ENCODE data around the gene TRMT10C.

TRMT10C gene

GRCh38 chr3:101615525-101615924 lies 53.9 kb downstream of the TRMT10C start:
- no peaks in the 10 kb centered on the region for H4K20me1 ChIP-seq (ENCODE audit: low read depth, low read length)
- no peaks in the 10 kb centered on the region for H3K36me3 ChIP-seq (ENCODE audit: low read length)
- H3F3A ChIP-seq (ENCODE audit: insufficient read depth): peaks cover 2% of the 10 kb centered on the region; the same call in 1 of the 2 replicates
- no peaks in the 10 kb centered on the region for H3K27me3 ChIP-seq (ENCODE audit: low read length)
- peak overlapping the region; percentile 42 for H3K4me2 ChIP-seq (ENCODE audit: low read depth, low read length, poor library complexity, severe bottlenecking)
- no peaks in the 10 kb centered on the region for H3K79me2 ChIP-seq (ENCODE audit: insufficient read depth, low read length)
- no peak for TF ChIP-seq EZH2phosphoT487 (conservative IDR thresholded peaks at IDR 0.05; ENCODE audit: low read length)
- TF ChIP-seq, protein P1, sequence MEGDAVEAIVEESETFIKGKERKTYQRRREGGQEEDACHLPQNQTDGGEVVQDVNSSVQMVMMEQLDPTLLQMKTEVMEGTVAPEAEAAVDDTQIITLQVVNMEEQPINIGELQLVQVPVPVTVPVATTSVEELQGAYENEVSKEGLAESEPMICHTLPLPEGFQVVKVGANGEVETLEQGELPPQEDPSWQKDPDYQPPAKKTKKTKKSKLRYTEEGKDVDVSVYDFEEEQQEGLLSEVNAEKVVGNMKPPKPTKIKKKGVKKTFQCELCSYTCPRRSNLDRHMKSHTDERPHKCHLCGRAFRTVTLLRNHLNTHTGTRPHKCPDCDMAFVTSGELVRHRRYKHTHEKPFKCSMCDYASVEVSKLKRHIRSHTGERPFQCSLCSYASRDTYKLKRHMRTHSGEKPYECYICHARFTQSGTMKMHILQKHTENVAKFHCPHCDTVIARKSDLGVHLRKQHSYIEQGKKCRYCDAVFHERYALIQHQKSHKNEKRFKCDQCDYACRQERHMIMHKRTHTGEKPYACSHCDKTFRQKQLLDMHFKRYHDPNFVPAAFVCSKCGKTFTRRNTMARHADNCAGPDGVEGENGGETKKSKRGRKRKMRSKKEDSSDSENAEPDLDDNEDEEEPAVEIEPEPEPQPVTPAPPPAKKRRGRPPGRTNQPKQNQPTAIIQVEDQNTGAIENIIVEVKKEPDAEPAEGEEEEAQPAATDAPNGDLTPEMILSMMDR (IDR thresholded peaks at IDR 0.05; ENCODE audit: insufficient read depth, low read length, poor library complexity, severe bottlenecking): no peak
- H2AFZ ChIP-seq (ENCODE audit: low read depth, low read length, severe bottlenecking): peak overlapping the region; percentile 43
- H3K27ac ChIP-seq (ENCODE audit: low read depth, low read length): peak overlapping the region; percentile 74
- H3K9ac ChIP-seq (ENCODE audit: low read length): 0 out of 2 replicates have a peak overlapping the region, but pooled peaks have one; percentile 23
- no peaks in the 10 kb centered on the region for H3K9me2 ChIP-seq (replicated peaks; ENCODE audit: insufficient read depth, low read length)
- no peaks in the 10 kb centered on the region for H3K9me3 ChIP-seq (ENCODE audit: insufficient read depth, low read length)
- H3K4me3 ChIP-seq (ENCODE audit: insufficient read depth, low read length, poor library complexity, severe bottlenecking): no peak overlapping the region
